G401.6 (cell line): Measurements from ENCODE around the gene MYPN.
A peak's percentile ranks its signal among the peaks of the same experiment; 100 is the strongest.
"Not testable (repeated sequence)": the region's sequence is repeated elsewhere in the genome, so short reads cannot be mapped to it uniquely, and the experiment has no call there.

Source experiments
- FAIRE-seq: peaks from 2 replicates; lab custom pipeline; 2012; peaks lifted over from hg19 to GRCh38; lab: Jason Lieb, UNC

Gene MYPN

DNA sequence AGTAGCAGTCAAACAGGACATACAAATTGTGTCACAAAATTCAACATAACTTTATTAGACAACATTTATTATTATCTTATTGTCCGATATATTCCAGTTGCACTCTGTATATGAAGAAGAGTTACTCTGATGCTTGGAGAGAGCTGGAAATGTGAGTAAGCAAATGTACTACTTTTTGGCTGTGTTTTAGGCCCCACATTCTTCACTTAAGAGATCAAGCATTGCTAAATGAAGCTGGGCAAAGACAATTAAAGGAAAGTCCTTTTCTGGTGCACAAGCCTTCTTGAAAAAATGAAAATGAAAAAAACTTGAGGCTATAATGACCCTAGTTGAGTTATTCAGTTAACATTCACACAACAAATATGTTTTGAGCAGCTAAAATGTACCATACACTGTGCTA, 26.1 kb downstream of the MYPN start:
- FAIRE-seq: no peak

DNA sequence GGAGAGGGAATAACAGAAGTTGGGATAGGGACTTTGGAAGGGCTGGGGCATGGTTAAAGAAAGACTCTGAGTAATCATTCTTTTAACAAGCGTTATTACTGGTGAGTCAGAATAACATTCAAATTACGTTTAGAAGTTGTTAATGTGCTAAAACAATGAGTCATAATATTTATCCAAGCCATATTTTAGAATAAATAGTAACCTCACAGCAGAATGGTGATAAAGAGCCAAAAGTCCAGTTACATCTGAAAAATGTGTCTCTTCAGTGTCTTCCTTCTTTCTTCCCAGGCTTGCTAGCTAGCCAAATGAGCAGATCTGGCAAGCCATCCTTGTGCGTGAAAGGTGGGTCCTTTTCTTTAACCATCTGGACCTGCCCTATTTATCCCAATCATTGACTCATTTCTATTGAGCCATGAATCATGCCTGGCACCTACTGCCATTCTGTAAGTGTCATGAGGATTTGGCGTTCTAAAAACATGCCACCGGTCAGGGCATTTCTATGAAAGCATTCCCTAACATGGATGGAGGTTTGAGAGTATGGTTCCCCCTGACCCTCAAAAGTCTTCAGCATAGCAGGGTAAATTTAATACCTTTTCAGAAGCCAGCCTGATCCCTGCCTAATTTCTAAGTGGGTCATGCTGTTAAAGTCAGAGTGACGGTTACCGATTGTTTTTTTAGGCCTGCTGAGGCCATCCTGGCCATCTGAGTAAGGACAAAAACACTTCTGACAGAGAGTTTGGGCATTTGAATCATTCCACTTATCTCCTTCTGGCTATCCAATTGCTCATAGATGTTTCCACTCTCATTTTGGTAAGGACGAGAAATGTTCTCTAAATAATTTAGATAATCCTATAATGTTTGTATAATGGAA, 26.9 kb downstream of the MYPN start:
- FAIRE-seq: peak; percentile 97

DNA sequence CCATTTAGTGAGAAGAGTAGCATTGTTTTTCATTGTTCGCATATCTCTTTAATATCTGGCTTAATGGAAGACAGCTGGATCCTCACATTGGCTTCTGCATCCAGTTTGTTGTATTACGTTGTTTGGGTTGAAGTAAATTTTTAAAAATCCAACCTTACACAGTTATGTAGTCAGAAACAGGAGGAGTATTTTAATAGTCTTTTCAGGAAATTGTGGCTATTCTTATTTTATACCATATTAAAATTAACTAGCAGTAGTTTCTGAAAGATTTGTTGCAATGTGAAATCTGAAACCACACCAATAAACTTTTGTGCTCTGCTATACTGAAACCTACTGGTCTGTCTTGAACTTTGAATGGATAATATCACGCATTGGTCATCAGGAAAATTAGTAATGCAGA, 27.9 kb downstream of the MYPN start:
- no peak for FAIRE-seq

DNA sequence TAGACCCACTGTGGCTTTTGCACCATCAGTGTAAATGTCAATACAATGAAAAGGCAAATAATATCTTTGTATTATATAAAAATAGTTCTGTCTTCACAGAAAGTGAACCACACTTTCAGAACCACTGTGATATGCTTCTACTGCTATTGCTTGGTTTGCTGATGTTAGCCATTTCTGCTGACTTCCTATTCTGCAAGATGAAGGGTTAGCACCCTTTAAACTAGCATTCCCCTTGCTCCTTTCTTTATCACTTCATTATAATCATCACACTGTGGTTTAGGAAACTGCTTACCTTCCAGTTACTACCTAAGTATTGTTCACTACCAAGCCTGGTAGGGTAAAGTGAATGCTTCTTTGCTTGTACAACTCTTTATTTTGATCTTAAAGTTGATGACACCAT, 29.2 kb downstream of the MYPN start:
- no peak for FAIRE-seq

DNA sequence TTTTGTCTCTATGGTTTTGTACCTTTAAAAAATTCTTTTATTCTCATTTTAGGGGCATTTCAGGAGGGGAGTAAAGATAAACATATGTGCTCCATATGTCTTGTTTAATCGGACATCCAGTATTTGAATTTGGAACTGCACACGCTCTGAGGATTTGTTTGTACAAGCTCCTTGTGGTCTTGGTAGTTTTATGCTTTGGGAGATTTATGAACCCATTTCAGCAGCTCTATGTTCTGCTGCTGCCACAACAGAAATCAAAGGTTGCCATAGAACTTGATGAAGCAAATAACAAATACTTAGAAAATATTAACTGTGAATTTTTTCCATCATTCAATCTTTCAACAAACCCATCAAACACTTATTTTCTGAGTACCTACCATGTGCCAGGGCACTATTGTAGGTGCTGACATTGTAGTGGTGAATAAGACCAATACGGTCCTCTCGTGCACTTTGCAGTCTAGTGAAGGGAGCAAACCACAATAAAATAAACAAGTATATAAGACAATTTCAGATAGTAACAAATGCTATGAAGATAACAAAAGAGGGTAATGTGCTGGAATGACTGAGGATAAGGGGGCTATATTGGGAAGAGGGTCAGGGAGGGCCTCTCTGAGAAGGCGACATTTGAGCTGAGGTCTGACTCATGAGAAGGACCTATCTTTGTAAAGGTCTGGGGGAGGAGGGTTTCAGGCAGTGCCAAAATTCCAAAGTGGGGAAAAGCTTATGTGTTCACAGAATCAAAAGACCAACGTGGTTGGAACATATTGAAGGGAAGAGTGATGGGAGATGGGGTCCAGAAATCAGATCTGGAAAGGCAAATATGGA, 30.4 kb downstream of the MYPN start:
- no peak for FAIRE-seq

DNA sequence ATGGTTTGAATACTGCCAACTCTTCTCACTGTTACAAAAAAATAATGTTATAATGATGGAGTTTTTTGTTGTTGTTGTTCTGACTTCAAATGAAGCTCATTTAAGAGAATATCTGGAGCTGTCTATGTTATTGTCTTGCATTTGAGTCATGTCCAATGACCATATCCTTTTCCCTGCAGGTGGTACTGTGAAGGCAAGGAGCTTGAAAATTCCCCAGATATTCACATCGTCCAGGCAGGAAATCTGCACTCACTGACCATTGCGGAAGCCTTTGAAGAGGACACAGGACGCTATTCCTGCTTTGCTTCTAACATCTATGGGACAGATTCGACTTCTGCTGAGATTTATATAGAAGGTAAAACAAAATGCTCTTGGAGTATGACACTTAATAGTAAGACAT, 33.5 kb downstream of the MYPN start:
- FAIRE-seq: no peak

DNA sequence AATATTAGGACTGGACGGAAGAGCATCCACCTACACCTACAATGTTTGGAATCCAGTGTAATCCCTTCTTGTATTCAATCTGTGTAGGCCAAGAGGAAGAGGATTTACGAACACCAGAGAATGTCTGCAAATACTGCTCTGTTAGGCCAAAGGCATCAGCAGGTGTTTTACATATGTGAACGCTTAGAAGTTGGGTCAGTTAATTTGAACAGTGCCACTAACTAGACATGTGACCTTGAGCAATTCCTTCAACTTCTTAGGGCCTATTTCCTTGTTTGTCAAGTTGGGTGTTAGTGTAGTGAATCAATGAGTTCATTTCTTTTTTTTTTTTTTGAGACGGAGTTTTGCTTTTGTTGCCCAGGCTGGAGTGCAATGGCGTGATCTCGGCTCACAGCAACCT, 35.4 kb downstream of the MYPN start:
- FAIRE-seq: no peak

DNA sequence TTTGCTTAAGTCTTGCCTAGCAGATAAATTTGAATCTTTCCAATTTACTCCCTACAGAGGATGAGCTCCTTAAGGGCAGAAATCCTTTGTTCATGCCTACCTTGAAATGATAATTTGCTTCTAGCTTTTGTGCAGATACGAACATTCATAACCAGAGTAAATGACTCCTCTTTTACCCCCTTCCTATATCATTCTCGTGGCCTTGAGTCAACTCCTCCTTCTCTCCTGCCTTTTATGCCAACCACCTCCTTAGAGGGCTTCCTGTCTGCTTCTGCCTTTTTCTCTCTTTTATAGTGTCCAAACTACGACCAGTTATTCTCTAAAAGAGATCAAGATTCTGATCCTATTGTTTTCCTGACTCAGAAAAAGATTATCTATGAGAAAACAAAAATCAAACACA, 36.4 kb downstream of the MYPN start:
- FAIRE-seq: no peak

DNA sequence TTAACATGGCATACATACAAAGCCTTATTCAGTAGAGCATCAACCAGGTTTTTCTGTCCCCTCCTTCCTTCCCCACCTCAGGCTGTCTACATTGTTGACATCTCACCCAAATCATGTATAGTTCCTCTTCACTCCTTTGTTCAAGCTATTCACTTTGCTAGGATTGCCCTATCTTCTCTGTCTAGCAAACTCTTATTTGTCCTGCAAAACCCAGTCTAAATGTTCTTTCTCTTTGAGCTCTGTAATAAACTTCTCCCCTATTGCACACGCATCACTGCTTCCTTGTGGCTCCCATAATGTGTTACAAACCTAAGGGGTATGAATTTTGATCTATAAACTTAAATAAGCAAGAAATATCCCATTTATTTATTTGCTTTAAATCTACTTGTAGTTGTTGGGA, 36.8 kb downstream of the MYPN start:
- no peak for FAIRE-seq

DNA sequence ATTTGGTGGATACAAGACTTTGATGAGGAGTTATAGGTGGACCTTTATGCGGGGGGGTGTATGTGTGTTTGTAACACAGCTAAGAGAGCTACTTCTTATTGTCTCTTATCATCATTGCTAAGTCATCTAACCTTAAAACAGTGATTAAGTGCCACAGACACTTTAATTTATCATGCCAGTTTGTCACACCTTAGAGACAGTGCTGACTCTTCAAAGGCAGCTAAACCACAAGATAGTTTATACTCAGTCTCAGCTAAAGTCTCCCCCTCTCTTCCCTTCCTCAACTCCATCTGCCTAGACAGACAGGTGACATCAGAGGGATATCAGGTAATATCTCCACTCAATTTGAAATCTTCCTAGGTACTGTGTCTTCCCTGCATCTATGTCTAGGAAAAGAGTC, 42.2 kb downstream of the MYPN start:
- FAIRE-seq: no peak

DNA sequence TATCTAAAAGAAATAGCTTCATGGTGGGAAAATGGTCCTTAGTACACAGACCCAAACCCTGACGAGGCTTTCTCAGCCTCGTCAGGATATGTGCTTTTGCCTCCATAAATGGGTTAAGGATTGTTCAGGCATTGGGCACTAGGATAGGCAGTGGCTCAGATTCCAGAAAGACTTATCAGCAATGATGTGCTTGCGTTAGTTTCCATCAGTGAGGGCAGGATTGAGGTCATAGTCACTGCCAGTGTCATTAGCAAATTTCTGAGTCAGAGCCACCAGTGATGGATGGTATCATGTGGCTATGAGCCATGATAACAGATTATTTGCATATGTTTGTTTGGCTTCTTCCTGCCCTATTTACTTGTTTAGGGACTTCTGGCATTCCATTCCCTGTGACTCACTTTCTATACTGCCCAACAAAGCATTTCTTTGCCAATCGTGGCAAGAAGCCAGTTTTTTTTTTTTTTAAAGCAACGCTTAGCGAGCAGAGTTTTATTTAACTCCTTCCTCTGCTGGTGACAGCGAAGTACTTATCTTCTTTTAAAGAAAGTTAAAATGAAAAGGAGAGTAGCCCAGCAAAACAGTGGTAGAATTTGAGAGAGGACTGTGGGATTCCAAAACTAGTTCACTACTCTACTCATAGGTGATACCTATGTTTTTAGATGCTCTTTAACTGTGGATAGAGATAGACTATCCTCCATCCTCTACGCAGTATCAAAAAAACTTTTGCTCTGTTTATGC, 44.4 kb downstream of the MYPN start:
- peak; percentile 82 for FAIRE-seq

DNA sequence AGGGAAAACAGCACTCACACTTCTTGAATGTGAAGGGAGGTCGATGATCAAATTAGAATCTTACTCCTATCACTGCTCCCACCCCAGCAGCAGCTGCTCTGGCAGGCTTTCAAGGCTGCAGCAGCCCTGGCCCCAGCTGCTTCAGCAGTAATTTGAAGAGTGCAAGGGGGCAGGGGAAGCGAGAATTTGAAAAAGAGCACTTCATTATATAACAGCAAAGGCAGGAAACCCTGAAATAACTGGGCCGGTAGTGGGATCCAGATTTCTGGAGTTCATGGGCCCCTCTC, 44.9 kb downstream of the MYPN start:
- FAIRE-seq: no peak

DNA sequence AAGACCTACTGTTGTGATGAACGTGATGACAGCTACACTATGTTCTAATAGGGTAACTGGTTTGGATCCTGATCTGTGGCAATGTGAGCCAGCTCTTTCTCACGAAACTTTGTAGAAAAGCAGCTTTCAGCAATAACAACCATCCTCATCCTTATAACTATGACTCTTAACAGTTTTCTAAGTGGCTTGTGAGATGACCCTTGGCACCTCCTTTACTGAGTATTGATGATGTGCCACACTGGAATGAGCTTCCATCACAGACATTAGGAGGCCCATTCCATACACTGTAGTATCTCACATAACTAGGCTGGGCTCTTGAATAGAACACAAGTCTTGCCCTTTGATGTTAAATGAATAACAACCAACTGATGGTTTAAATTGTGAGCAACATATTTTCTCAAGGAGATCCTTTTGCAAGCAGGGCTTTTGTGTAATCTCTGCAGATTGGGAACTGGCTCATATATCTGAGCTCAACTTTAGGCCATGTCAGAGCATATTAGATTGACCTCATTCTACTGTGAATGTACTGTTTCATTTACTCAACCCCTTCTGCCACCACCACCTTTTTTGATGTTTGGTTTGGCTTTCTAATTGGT, 46.4 kb downstream of the MYPN start:
- FAIRE-seq: no peak

DNA sequence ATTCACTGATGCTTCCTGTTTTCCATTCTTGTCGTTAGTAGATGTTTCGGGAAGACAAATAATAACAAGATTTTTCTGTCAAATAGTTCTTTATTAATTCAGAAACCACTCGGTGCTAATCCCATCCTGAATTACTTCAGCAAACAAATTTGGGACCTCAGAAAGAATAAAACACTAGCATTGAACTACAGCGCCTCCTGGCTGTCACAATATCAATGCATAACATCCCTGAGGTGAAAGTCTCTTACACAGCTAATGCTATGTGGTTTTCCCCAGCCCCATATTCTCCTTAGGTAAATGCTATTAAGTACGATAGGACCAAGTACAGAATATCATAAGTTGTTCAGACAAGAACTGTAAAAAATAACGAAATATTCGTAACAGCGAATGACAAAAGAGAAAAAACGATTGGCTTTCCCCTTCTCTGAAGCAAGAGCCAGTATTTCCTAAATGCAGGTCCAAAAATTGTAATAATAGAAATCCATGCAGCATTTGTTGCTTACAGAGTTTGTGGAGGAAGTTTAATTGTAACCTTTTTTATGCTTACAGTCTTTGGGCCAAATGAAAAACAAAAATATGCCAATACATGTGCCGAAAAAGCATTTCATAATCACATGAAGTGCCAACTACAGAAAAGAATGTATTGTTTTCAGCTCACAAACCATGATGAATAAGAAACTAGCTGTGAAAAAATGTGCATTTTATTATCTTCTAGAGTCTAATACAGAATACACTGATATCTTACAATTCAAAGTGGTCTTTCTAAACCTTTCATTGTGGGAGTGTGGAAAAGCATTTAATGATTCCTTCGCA, 47.3 kb downstream of the MYPN start:
- peak; percentile 95 for FAIRE-seq

DNA sequence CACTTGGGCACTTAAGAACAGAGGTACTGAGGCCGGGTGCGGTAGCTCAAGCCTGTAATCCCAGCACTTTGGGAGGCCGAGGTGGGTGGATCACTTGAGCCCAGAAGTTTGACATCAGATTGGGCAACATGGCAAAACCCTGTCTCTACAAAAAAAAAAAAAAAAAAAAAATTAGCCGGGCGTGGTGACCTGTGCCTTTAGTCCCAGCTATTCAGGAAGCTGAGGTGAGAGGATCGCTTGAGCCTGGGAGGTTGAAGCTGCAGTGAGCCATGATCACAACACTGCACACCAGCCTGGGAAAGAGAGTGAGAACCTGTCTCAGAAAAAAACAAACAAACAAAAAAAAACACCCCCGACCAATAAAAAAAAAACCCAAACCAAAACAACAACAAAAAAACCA, 48.2 kb downstream of the MYPN start:
- FAIRE-seq: not testable (repeated sequence)

DNA sequence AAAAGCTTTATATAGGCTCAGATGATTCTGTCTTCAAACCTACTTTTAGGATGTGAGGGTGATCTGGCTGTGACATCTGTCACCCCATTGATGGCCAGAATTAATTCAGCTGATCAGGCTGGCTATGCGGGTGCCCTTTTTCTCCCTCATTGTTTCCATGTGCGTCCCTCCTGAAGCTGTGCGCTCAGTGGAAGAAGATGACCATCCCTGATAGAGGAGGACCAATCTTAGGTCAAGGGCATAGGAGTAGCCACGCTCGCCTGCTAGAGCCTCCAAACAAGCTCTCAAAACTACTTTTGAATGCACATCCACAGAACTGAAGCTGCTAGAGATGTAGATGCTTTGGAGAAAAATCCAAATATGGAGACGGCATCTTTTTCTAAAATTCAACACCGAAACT, 48.7 kb downstream of the MYPN start:
- FAIRE-seq: no peak

DNA sequence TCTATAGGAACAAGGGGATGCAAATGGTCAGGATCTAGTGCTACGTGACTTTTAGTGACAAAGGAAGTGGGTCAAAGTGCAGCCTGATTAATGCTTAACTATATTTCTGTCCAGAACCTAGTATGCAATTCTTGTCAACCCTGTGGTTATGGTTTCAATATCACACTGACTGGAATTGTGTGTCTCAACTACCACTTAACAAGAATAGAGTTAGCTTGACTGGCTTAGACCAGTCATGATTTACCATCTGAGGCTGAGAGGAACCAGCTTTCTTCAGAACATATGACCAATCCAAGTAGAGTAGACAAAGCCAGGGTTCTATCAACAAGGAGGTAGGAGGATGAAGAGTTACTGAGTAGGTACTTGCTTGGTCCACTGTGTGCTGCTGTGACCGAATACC, 54.4 kb downstream of the MYPN start:
- no peak for FAIRE-seq

DNA sequence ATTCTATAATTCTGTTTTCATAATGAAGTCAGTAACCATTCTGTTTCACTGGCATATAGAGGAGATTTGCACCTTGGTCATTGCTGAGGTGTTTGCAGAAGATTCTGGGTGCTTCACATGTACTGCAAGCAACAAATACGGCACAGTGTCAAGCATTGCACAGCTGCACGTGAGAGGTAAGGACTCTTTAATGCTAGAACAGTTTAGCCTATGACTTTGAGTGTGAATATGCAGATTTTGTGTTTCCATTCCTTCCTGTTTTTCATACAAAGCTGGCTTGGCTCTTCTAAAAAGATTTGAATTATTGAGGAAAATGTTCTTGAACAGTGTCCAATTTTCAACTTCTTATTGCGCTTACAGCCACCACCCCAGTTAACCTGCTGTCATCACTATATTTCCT, 56.4 kb downstream of the MYPN start:
- no peak for FAIRE-seq

DNA sequence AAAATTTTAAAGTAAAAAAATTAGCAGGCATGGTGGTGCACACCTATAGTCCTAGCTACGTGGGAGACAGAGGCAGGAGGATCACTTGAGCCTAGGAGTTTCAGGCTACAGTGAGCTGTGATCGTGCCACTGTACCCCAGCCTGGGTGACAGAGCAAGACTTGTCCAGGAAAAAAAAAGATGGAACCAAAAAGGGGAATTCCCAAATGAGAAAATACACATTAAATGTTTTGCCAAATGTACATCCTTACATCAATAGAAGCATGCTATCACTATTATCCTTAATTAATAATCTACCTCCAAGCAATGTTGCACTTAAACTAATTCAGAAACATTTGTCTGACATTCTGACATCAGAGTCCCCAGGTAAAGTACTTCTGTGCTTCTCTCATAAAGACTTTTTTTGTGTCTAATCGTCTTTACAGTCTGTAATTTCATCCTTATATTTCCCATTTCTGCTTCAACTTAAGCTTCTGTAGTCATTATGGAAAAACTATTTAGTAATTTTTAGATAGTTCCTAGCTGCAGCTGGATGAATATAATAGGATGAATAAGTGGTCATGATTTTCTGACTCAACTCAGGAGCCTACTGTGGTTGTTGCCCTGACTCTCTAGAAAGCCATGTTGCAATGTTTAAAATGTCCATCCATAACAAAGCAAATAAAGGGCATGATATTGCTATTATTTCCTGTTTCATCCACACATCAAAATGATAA, 57.7 kb downstream of the MYPN start:
- FAIRE-seq: no peak

DNA sequence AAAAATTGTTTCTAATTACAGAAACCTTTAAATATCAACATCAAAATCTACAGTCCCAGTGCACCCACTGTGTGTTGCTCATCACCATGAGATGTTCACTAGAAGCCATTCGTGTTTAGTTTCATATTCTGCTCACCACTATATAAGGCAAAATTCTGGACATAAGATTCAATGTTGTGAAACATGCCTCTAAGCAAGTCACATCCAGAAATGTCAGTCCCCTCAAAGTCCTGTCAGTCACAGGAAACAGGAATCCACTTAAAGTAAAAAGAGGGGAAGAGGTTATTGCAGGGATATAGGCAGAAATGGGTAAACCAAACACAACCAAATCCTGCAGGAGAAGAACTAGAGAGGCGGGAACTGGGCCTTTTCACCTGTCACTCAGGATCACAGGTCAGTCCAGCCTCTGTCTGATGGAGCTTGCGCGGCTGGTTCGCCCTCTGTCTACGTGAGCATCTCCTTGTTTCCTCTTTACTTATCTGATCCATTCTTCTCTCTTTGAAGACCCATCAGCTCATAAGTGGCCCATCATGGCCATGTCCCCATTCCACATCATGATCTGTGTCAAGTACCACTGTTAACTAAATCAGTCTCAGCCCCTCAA, 58.4 kb downstream of the MYPN start:
- no peak for FAIRE-seq

DNA sequence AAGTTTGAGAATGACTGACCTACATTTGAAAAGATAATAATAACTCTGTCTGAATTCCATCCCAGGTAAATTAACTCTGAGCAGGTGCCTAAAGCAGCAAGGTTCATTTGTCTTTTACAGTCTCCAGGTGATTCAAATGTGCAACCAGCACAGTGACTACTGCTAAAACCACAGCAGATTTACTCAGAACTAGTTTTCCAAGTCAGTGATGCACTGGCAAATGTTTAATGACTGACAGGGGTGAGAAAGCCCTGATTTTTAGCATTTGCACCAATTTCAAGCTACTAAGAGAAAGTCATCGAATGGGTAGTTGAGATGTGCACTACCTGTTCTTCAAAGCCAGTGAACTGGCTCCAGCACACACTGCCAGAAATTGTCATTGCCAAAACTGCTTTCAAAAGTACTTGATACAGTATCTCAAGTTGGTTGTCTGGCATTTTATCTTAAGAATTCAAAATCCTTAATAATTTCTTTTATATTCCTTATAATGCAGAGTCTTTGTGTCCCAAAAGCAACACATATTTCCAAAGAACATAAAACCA, 62.3 kb downstream of the MYPN start:
- no peak for FAIRE-seq
